HG03280 (cell line): ENCODE results near the gene COLEC11.
"Not testable (repeated sequence)": the region's sequence is repeated elsewhere in the genome, so short reads cannot be mapped to it uniquely, and the experiment has no call there.

Experiments used
- ATAC-seq: cut with Tn5 transposase; IDR thresholded peaks from one replicate; pipeline ENCODE4 v1.9.1; 2021; ENCODE audit warnings: mild to moderate bottlenecking, moderate library complexity; ENCODE audit not compliant: unreplicated experiment

The COLEC11 gene

DNA sequence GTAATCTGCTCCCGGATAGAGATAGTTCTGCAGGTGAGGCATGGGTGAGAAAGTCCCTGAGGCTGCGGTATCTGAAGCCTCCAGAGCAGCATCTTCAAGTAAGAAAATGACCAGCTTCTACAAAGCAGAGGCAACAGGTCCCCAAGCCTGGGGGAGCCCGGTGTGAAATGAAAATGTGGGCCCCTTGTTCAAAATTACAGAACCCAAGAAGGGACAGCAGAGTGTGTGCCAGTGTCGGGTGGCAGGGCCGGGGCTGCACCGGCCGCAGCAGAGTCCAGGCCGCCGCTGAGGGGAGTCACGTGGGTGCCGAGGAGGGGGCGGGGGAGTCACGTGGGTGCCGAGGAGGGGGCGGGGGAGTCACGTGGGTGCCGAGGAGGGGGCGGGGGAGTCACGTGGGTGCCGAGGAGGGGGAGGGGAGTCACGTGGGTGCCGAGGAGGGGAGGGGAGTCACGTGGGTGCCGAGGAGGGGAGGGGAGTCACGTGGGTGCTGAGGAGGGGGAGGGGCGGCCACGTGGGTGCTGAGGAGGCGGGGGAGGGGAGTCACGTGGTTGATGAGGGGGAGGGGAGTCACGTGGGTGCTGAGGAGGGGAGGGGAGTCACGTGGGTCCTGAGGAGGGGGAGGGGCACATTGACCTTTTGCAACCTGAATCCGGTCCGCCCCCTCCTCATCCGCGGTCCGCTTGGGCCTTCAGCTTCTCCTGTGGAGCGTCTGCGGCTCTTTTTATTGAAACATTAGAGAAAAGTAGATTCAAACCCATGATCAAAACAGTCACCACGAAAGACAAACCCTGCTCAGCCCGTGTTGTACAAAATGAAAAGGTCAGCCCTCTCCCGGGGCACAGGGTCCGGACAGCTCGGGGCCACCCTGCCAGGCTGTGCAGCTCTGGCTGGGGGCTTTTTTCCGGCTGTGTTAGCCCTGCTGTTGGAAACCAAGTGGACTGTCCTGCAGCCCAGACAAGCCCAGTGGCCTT is 10.4 kb downstream of the COLEC11 start:
- no peak for ATAC-seq

DNA sequence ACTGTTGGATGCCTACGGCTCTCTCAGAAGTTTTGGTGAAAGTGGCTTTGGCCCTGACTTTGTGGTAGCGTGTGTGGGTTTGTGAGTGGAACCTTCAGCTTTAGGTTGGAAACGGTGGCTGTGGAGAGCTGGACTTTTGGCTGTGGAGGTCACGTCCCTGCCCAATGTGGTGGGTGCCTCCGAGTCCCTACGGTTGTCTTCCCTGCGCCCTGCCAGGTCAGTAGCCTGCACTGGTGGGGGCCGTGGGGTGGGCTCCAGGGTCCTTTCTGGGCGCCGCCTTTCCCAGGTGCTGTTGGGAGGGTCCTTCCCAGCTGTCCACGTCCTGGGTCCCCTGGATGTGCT is 11.1 kb downstream of the COLEC11 start:
- no peak for ATAC-seq

DNA sequence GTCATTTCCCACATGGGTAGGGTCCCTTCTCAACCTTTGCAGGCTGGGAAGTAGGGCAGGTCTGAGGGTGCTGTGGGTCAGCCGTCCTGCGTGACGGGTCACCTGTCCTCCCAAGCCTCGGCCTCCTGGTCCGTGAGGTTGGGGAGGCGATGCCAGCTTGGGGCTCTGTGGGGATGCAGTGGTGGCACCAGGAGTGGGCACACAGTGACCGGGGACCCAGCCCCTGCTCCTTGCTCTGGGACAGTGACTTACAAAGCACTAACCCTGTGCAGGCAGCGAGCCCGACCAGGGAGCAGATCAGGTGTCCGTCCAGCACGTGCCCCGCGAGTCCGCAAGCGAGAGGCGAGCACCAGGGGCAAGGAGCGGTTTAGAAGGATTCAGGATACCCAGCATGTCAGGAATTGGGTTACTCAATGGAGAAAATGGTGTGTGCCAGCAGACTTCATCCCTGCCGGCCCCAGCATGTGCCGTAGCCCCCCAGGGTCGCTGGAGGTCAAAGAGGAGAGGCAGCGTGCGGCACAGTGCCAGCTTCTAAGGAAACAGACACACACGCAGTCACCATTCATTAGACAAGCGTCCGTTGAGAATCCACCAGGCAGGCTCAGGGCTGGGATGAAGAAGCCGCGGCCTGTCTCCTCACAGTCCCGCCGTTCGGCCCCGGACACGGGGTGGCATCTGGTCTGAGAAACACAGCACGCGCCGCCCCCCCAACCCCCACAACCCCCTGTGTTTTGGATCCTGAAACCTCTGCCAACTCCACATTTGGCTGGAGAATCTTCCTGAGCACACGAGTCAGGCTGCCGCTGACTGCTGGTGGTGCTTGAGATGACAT is 11.7 kb downstream of the COLEC11 start:
- ATAC-seq: no peak

DNA sequence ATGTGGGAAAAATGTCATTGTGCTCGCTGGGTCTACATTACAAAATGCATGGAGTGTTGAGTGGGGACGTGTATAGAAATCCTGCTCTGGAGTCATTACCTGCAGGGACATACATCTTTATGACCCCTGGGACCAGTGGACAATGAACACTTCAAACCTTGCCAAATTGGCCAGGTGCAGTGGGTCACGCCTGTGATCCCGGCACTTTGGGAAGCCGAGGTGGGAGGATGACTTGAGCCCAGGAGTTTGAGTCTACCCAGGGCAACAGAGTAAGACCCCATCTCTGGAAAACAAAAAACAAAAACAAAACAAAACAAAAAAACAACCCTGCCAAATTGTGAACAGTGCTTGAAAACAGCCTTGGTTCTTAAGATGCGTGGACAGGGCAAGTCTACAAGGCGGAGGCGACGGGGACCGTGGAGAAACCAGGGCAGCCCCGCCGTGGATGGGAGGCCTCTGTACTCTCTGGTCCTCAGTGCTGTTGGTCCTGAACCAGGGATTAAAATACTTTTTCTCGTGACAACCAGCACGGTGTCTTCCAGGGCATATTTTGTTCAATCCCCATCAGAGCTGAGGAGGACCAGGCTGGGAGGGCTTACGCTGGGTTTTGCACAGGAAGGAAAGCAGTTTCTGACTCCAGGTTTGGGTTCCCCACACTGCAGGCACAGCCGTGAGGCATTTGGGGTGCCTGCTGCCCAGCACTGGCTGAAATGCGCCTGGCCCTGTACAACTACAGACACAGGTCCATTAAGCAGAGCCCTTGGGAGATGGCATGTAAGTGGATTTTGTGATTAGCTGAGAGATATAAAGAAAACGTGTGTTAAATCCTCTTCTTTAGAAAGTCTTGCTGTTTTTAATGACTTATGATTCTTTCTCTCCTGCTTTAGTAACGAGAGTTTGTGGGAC is 13.7 kb downstream of the COLEC11 start:
- no peak for ATAC-seq

DNA sequence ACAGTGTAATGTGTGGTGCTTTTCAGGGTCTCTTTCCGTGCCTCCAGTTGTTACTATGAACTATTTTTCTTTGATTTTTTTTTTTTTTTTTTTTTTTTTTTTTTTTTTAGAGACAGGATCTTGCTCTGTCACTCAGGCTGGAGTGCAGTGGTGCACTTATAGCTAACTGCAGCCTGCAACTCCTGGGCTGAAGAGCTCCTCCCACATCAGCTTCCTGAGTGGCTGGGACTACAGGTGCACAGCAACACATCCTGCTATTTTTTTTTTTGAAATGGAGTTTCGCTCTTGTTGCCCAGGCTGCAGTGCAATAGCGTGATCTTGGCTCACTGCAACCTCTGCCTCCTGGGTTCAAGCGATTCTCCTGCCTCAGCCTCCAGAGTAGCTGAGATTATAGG is 14.4 kb downstream of the COLEC11 start:
- not testable (repeated sequence) for ATAC-seq

DNA sequence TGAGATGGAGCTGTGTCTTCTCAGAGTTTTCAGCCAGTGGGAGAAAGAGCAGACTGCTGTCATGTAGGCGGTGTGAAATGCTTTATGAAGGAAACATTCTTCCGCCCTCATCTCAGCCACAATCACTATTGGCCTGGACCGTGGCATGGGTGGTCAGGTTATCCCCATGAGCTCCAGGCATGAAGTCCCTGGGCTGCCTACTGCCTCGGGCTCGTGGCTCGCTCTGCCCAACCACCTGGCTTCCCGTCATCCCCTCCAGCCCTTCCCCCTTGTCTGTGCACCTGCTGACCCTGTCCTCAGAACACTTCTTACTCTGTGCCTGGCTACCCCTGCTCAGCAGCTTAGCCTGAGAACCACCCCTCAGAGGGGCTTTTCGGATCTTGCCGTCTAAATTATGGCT is 15.5 kb downstream of the COLEC11 start:
- no peak for ATAC-seq

DNA sequence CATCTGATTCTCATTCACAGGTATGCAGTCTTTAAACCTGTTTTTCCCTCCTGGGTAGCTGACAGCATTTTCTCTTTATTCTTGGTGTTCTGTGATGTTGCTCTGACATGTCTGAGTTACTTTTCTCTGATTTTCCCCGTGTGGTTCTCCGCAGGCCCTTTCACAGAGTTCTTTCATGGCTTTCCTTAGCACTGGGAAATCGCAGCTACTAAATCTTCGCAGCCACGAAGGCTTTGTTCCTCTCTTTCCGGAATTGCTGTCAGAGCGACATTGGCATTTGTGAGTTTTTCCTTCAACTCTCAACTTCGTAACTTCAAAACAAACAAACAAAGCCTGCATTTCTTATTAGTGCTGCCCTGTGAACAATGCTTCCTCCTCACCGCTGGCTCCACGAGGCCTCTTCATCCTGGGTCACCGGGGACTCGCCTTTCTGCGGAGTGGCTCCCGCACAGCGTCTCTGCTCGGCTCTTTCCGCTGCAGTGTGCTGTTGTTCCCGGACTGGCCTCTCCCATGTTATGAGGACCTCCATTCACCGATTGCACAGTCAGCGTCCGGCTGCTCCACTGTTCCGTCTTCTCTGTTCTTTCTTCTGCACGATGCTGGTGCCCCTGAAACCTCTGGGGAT is 16.1 kb downstream of the COLEC11 start:
- no peak for ATAC-seq

DNA sequence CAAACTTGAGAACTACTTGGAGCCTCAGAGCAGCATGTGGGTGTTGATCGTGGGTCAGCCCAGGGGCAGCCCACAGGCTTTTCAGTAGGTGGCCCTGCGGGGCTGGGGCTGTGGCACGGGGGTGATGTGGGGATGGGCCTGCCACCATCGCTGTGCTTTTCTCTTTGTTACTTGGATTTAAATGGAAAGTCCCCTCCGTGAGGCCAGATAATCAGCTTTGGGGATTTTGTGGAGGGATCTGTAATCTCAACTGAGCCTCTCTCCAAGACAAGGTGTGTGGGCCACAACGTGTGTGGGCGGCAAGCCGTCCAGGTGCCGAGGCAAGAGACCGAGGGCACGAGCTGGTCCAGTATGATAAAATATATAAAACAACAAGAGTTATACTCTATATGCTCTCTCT is 16.7 kb downstream of the COLEC11 start:
- ATAC-seq: no peak

DNA sequence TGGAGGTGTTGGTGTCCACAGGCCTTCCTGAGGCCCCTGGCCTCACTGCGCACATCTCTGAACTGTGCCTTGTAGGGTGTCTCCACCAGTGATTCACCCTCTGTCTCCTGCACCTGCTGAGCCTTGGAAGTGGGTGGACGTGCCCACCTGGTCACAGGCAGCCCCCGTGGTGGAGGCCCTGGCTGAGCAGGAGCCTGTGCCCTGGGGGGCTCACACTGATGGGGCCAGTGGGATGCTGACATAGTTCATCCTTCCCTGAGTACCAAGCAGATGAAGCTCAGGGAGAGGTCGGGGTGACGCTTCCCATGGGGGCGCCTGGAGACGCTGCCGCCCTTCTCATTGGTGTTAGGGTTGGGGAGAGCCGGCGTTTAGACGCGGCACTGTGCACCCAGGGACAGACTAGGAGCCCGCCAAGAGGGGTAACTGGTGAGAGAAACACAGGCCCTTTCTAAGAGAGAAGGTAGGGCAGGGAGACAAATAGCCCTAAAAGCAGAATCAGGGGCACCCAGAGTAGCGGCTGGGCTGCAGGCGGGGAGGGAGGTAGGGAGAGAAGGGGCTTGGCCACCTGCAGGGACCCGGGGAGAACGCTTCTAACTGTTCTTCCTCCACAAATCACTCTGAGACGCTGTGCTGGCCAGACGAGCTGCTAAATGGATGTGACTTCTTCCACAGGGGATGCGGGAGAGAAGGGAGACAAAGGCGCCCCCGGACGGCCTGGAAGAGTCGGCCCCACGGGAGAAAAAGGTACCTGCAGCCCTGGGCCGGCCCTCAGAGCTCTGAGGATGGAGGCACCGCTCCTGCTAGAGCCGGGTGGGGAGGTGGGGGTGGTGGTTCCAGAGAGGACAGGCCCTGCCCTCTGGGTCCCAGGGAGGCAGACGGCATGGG is 18.0 kb downstream of the COLEC11 start:
- ATAC-seq: no peak

DNA sequence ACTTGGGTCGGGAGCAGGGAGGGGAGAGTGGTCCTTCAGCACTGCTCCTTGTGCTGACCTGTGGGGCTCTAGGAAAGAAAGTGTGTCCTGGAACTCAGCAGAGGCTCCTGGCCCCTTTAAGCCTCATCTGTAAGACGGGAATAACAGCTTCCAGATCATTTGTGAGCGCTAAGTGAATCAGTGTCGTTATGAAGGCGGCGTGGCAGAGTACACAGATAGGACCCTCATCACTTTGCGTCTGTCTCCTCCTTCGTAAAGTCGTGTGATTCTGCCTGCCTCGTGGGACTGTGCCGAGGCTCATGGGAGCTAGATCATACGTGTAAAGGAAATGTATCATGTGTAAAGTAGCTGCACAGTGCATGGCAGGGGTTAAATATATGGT is 18.6 kb downstream of the COLEC11 start:
- no peak for ATAC-seq

DNA sequence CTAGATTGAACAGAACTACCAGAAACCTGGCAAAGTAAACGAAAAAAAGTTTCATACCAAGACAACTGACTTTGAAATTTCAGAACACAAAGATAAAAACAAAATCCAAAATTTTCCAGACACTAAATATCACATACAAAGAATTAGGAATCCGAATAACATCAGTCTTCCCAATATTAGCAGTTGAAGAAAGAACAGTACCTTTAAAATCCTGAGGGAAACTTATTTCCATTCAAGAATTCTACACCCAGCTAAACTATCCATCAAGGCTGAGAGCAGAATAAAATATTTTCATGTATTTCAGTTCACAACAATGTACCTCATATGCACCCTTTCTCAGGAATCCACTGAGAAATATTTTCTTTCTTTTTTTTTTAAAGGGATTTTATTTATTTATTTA is 19.8 kb downstream of the COLEC11 start:
- ATAC-seq: not testable (repeated sequence)

DNA sequence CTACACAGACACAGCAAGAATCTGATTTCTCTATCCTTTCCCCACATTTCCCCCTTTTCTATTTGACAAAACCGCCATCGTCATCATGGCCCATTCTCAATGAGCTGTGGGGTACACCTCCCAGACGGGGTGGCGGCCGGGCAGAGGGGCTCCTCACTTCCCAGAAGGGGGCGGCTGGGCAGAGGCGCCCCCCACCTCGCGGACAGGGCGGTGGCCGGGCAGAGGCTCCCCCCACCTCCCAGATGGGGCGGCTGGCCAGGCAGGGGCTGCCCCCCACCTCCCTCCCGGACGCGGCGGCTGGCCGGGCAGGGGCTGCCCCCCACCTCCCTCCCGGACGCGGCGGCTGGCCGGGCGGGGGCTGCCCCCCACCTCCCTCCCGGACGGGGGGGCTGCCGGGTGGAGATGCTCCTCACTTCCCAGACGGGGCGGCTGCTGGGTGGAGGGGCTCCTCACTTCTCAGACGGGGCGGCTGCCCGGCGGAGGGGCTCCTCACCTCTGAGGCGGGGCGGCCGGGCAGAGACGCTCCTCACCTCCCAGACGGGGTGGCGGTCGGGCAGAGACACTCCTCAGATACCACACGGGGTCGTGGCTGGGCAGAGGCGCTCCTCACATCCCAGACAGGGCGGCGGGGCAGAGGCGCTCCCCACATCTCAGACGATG is 20.8 kb downstream of the COLEC11 start:
- ATAC-seq: not testable (repeated sequence)

DNA sequence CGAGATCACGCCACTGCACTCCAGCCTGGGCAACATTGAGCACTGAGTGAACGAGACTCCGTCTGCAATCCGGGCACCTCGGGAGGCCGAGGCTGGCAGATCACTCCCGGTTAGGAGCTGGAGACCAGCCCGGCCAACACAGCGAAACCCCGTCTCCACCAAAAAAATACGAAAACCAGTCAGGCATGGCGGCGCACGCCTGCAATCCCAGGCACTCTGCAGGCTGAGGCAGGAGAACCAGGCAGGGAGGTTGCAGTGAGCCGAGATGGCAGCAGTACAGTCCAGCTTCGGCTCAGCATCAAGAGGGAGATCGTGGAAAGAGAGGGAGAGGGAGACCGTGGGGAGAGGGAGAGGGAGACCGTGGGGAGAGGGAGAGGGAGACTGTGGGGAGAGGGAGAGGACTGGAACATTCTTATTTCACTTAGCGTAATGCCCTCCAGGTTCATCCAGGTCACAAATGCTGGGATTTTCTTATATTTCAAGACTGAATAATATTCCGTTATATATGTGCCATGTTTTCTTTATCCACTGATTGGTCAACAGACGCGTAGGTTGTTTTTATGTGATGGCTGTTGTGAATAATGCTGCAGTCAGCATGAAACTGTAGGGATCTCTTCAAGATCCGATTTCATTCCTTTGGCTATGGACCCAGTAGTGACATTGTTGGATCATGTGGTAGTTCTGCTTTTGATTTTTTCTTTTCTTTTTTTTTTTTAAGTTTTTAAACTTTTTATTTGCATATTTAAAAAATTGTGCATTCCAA is 21.7 kb downstream of the COLEC11 start:
- not testable (repeated sequence) for ATAC-seq

DNA sequence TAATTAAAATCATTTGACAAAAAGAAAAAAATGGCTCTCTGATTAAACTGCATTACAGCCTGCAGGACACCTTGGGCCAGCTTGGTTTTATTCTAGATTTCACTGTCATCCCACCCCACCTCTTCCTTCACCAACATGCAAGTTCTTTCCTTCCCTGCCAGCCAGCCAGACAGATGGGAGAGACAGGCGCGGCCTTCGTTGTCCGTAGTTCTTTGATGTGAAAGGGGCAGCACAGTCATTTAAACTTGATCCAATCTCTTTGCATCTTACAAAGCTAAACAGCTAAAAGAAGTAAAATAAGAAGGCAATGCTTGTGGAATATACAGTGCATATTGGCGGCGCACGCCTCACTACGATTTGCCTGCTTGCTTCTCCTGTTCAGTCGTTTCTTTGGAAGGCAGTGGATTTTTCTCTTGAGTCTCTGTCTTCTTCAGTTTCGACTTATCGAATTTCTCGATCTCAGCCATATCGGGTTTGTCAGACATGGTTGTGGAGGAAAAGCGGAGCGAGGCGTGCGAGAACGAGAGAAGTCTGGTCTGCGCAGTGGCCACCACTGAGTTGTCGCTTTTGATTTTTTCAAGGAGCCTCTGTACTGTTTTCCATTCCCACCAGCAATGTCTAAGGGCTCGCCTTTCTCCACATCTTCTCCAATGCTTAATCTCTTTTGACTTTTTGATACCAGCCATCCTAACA is 22.4 kb downstream of the COLEC11 start:
- ATAC-seq: no peak

DNA sequence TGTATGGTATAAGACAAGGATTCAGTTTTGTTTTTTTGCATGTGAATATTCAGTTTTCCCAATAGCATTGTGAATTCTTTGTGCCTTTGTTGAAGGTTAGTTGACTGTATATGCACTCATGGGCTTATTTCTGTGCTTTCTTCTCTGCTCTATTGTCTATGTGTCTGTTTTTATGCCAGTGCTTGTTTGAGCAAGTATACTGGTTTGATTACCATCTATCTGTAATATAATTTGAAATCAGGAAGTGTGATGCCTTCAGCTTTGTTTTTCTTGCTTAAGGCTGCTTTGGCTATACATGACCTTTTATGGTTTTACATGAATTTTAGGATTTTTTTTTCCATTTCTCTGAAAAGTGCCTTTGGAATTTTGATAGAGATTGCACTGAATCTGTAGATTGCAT is 23.5 kb downstream of the COLEC11 start:
- no peak for ATAC-seq

DNA sequence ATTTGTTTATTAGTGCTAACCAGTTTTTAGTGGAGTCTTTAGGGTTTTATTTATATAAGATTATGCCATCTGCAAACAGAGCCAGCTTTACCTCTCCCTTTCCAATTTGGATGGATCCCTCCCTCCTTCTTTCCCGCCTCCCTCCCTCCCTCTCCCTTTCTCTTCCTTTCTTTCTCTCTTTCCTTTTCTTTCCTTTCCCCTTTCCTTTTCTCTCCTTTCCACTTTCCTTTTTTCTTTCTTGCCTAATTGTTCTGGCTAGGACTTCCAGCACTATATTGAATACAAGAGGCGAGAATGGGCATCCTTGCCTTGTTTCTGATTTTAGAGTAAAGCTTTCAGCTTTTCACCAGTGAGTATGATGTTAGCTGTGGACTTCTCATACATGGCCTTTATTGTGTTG is 24.1 kb downstream of the COLEC11 start:
- ATAC-seq: no peak

DNA sequence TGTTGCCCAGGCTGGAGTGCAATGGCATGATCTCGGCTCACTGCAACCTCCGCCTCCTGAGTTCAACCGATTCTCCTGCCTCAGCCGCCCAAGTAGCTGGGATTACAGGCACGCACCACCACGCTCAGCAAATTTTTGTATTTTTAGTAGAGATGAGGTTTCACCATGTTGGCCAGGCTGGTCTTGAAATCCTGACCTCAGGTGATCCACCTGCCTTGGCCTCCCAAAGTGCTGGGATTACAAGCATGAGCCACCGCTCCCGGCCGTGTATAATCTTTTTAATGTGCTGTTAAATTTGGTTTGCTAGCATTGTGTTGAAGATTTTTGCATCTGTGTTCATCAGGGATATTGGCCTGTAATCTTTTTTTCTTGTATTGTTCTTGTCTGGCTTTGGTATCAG is 24.7 kb downstream of the COLEC11 start:
- ATAC-seq: not testable (repeated sequence)

DNA sequence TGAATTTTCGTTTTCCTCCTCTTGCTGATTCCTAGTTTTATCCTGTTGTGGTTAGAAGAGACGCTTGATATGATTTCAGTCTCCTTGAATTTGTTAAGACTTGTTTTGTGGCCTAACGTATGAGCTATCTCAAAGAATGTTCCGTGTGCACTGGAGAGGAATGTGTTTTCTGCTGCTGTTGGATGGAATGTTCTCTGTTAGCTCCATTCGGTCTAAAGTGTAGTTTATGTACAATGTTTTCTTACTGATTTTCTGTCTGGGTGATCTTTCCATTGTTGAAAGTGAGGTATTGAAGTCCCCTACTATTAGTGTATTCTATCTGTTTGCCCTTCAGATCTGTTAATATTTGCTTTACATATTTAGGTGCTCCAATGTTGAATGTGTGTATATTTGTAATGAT is 25.9 kb downstream of the COLEC11 start:
- ATAC-seq: no peak
